Smooth muscle cell (in vitro differentiated cells): ENCODE data around the gene SMYD3. TPM values are rescaled to one million over a fixed set of nuclear protein-coding genes. Genes with fewer than 3 reads are reported as not detected.

Source experiments
- DNase-seq: peaks from one replicate; lab custom pipeline; 2025; ENCODE audit not compliant: unreplicated experiment; lab: John Stamatoyannopoulos, UW
- H2AFZ ChIP-seq: fragments of 200-600 bp; sonication (generic); 2 replicates; pipeline ENCODE4 v1.6.0; 2016; ENCODE audit warnings: antibody characterized with exemption, low read depth, mild to moderate bottlenecking
- H3F3A ChIP-seq: fragments of 200-600 bp; sonication (generic); 2 replicates; pipeline ENCODE4 v1.6.0; 2017; ENCODE audit warnings: antibody characterized with exemption, low read depth
- H3K27ac ChIP-seq: fragments of 200-600 bp; sonication (generic); 2 replicates; pipeline ENCODE4 v1.5.1; 2016; ENCODE audit warnings: low read depth, mild to moderate bottlenecking
- H3K27me3 ChIP-seq: fragments of 200-600 bp; sonication (generic); 2 replicates; pipeline ENCODE4 v1.6.1; 2016; ENCODE audit warnings: low read depth, mild to moderate bottlenecking
- H3K36me3 ChIP-seq: fragments of 200-600 bp; sonication (generic); 2 replicates; pipeline ENCODE4 v1.5.1; 2016; ENCODE audit warnings: low read depth
- H3K4me1 ChIP-seq: fragments of 200-600 bp; sonication (generic); 2 replicates; pipeline ENCODE4 v1.5.1; 2016; ENCODE audit warnings: low read depth
- H3K4me2 ChIP-seq: fragments of 200-600 bp; sonication (generic); 2 replicates; pipeline ENCODE4 v1.6.0; 2016; ENCODE audit warnings: mild to moderate bottlenecking
- H3K4me3 ChIP-seq: fragments of 200-600 bp; sonication (generic); 2 replicates; pipeline ENCODE4 v1.5.1; 2016; ENCODE audit warnings: mild to moderate bottlenecking
- H3K79me2 ChIP-seq: fragments of 200-600 bp; sonication (generic); 2 replicates; pipeline ENCODE4 v1.6.0; 2016; ENCODE audit warnings: low read depth, mild to moderate bottlenecking
- H3K9ac ChIP-seq: fragments of 200-600 bp; sonication (generic); 2 replicates; pipeline ENCODE4 v1.6.0; 2016; ENCODE audit warnings: low read depth
- H3K9me3 ChIP-seq: fragments of 200-600 bp; sonication (generic); replicated peaks from 2 replicates; pipeline ENCODE4 v1.5.1; 2016; ENCODE audit warnings: low read depth
- H4K20me1 ChIP-seq: fragments of 200-600 bp; sonication (generic); 2 replicates; pipeline ENCODE4 v1.6.0; 2016; ENCODE audit warnings: low read depth
- CTCF ChIP-seq: fragments of 200-600 bp; sonication (generic); IDR thresholded peaks from 2 replicates; pipeline ENCODE4 v1.5.1; 2017; ENCODE audit warnings: borderline replicate concordance, mild to moderate bottlenecking, antibody characterized with exemption; ENCODE audit not compliant: insufficient read depth, poor library complexity, severe bottlenecking
- WGBS: methylation state at CpG from one replicate; pipeline ENCODE4 v1.1.7; 2016; ENCODE audit warnings: low lambda C conversion rate; 5-methylcytosine and 5-hydroxymethylcytosine counted together
- polyA plus RNA-seq: library from polyadenylated mRNA; unstranded; fragments of >200 nt; fragmentation: Nextera tagmentation; extraction: Ambion mirVana; gene quantifications from 2 replicates; pipeline ENCODE4 v1.2.1, GENCODE V29; 2016
- total RNA-seq: library from RNA; depleted of rRNA; stranded (reverse); fragments of >200 nt; gene quantifications from 2 replicates; pipeline ENCODE4 v1.2.3, GENCODE V29; 2014

The SMYD3 gene
- total and polyA plus RNA-seq, 2 experiments from 2014 or later = 162 to 301 TPM

GRCh38 chr1:246141306-246141705 lies 365.8 kb downstream of the SMYD3 start:
- Histone ChIP-seq H3K36me3 (no peaks in the 10 kb centered on the region), H3K9me3 (no peaks in the 10 kb centered on the region), H3K27ac (peak overlapping the region; percentile 70), H3K27me3 (no peaks in the 10 kb centered on the region), H3K4me3 (no peak overlapping the region), H4K20me1 (no peaks in the 10 kb centered on the region), H2AFZ (no peak overlapping the region), H3K4me1 (peaks cover 10% of the 10 kb centered on the region), H3K4me2 (no peak overlapping the region), H3K9ac (peak overlapping the region; percentile 23), H3F3A (no peaks in the 10 kb centered on the region), H3K79me2 (no peaks in the 10 kb centered on the region)
- WGBS = 89% methylated on average over 4 of the region's 4 CpGs
- DNase-seq = no peak
- no peak for TF ChIP-seq CTCF

GRCh38 chr1:246139745-246140182 lies 367.3 kb downstream of the SMYD3 start:
- Histone ChIP-seq H3K4me3 (no peak overlapping the region), H2AFZ (no peak overlapping the region), H3K36me3 (no peaks in the 10 kb centered on the region), H3K9me3 (no peaks in the 10 kb centered on the region), H3K27me3 (no peaks in the 10 kb centered on the region), H3F3A (no peaks in the 10 kb centered on the region), H3K79me2 (no peaks in the 10 kb centered on the region), H4K20me1 (no peaks in the 10 kb centered on the region), H3K4me2 (peak overlapping the region; percentile 60), H3K9ac (peak overlapping the region; percentile 57), H3K27ac (peak overlapping the region; percentile 91), H3K4me1 (peaks cover 10% of the 10 kb centered on the region)
- no peak for TF ChIP-seq CTCF
- WGBS = 68% methylated on average over 2 of the region's 2 CpGs
- no peak for DNase-seq

- no peaks in the 10 kb centered on the region for H3K9me3 ChIP-seq
- no peaks in the 10 kb centered on the region for H3K27me3 ChIP-seq
- no peak overlapping the region for H3K4me3 ChIP-seq
- peaks cover 10% of the 10 kb centered on the region for H3K4me1 ChIP-seq
- H3F3A ChIP-seq = no peaks in the 10 kb centered on the region
- WGBS = 50% methylated on average over 2 of the region's 2 CpGs
- TF ChIP-seq CTCF = no peak
- no peaks in the 10 kb centered on the region for H3K79me2 ChIP-seq
- peak overlapping the region; percentile 91 for H3K27ac ChIP-seq
- no peaks in the 10 kb centered on the region for H3K36me3 ChIP-seq
- no peaks in the 10 kb centered on the region for H4K20me1 ChIP-seq
- no peak overlapping the region for H3K4me2 ChIP-seq
- no peak for DNase-seq
- no peak overlapping the region for H2AFZ ChIP-seq
- peak overlapping the region; percentile 57 for H3K9ac ChIP-seq
Observed at GRCh38 chr1:246138781-246139180, 368.3 kb downstream of the SMYD3 start.

- TF ChIP-seq CTCF = no peak
- Histone ChIP-seq H3K4me1 (peaks cover 10% of the 10 kb centered on the region), H3K4me2 (no peak overlapping the region), H4K20me1 (no peaks in the 10 kb centered on the region), H3F3A (no peaks in the 10 kb centered on the region), H3K79me2 (no peaks in the 10 kb centered on the region), H3K27me3 (no peaks in the 10 kb centered on the region), H3K36me3 (no peaks in the 10 kb centered on the region), H2AFZ (no peak overlapping the region), H3K4me3 (no peak overlapping the region), H3K27ac (no peak overlapping the region), H3K9ac (no peak overlapping the region), H3K9me3 (no peaks in the 10 kb centered on the region)
- no peak for DNase-seq
Observed at GRCh38 chr1:246136477-246136876, 370.6 kb downstream of the SMYD3 start.
